Measurements from ENCODE around the gene GJA10.

DNA sequence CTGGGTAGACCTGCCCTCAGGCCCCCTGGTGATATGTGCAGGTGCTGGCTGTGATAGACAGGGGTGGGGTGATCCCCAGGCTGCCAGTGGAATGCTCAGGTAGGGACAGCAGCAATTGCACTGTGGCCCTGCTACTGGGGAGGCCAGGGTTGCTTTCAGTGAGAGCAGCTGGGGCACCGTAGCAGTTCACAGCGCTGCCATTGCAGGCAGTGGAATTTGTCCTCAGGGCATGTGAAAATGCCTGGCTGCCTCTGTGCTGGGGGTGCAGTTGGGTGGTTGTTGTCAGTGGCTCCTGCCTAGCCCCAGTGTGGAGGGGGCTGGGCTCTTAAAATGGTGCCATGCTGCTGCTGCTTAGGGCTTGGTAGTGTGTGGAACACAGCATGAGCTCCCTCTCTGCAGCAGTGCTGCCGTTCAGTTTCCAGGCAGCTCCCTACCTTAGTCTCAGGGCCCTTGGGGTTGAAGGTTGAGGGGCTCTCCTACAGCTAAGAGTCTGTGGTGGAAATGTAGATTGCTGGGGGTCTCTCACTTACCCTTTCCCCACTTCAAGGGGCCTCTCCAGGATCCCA is 23.6 kb downstream of the GJA10 start:
- TF ChIP-seq, protein P1, sequence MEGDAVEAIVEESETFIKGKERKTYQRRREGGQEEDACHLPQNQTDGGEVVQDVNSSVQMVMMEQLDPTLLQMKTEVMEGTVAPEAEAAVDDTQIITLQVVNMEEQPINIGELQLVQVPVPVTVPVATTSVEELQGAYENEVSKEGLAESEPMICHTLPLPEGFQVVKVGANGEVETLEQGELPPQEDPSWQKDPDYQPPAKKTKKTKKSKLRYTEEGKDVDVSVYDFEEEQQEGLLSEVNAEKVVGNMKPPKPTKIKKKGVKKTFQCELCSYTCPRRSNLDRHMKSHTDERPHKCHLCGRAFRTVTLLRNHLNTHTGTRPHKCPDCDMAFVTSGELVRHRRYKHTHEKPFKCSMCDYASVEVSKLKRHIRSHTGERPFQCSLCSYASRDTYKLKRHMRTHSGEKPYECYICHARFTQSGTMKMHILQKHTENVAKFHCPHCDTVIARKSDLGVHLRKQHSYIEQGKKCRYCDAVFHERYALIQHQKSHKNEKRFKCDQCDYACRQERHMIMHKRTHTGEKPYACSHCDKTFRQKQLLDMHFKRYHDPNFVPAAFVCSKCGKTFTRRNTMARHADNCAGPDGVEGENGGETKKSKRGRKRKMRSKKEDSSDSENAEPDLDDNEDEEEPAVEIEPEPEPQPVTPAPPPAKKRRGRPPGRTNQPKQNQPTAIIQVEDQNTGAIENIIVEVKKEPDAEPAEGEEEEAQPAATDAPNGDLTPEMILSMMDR (conservative IDR thresholded peaks at IDR 0.05; ENCODE audit: low read depth, low read length), result no peak
- TF ChIP-seq EZH2 (IDR thresholded peaks at IDR 0.05; ENCODE audit: low read length, unreplicated experiment), result no peak
- no peak for TF ChIP-seq EZH2phosphoT487 (IDR thresholded peaks at IDR 0.05; ENCODE audit: borderline replicate concordance, low read length)
